GM12865 (cell line): ENCODE results near the gene ARL8A.
"Not testable (repeated sequence)": the region's sequence is repeated elsewhere in the genome, so short reads cannot be mapped to it uniquely, and the experiment has no call there.

Source experiments
- DNase-seq: peaks from one replicate; pipeline ENCODE4 v3.0.0; 2010; ENCODE audit warnings: low read depth
- H3K4me3 ChIP-seq: 2 replicates; pipeline ENCODE4 v1.5.1; 2011; ENCODE audit warnings: mild to moderate bottlenecking, low read depth, low read length, control low read depth
- CTCF ChIP-seq: IDR thresholded peaks from 2 replicates; pipeline ENCODE4 v1.5.1; 2011; ENCODE audit warnings: low read length, control low read depth, low read depth, inconsistent platforms; ENCODE audit not compliant: insufficient read depth; ENCODE audit errors: missing control alignments

ARL8A gene

GRCh38 chr1:202117898-202118371, 26.6 kb downstream of the ARL8A start:
- no peak for TF ChIP-seq CTCF
- DNase-seq, result no peak
- H3K4me3 ChIP-seq, result no peak overlapping the region

- H3K4me3 ChIP-seq, result no peak overlapping the region
- no peak for TF ChIP-seq CTCF
- no peak for DNase-seq
These were observed 28.2 kb downstream of the ARL8A start for GRCh38 chr1:202116287-202116686.

DNA sequence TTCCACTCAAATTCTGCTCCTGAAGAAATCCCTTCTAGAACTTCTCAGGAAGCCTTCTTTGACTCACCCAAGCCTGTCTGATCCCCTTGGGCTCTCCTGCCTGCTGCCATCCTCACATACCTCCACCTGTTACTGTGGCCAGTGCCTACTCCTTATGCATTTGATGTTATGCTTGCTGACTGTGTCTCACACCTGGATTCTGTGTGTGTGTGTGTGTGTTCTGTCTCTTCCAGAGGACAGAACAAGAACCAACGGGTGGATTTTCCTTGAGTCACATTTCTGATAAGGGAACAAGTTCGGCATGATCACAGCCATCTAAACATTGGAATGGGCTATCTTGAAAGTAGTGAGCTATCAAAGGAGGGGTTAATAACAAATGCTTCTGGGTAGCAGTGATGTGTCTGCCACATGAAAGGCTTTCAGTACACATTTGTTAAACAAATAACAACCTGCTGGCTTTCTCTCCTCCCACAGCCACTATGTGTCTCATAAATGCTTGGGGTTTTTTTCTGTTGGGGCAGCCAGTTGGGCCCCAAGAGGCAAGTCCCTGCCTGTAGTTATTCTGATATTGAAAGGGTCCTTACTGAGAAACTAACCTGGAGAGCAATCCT, 30.7 kb downstream of the ARL8A start:
- peak; percentile 50 for DNase-seq
- H3K4me3 ChIP-seq, result no peak overlapping the region
- TF ChIP-seq CTCF, result no peak

DNA sequence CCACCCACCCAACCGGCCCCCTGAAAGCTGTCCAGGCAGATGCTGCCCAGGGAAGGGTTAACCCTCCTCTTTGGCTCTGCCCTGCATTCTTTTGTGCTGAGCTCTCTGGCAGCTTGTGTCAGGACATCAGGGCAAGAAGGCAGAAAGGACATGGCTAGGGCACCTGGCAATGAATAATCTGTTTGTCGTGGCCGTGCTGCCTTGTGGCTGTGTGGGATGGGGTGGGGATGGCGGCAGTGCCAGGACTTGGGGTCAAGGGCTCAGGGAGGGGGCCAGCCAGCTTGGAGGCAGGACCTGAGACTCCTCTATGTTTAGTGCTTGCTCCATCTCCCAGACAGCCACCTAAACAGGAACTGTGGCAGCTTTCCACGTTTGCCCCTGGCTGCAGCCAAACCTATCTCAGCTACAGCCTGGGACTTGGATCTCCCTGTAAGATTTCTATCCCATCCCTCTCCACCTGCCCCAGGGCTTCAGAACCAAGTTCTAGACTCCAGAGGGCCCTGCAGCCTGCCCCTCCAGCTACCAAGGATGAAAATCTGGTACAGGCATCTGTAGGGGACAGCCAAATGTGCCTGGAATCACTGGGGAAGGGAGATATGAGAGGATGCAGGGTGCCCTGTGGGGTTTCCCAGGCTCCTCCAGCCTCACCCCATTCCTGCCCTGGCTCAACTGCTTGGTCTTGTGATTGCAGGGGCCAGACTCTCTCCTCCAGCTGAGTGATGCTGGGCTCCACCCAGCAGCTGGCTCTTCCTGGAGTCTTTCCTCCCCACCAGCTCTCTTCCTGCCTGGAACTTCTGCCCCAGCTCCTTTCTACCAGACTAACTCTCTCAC, 31.5 kb downstream of the ARL8A start:
- no peak for TF ChIP-seq CTCF
- DNase-seq, result no peak
- no peak overlapping the region for H3K4me3 ChIP-seq

DNA sequence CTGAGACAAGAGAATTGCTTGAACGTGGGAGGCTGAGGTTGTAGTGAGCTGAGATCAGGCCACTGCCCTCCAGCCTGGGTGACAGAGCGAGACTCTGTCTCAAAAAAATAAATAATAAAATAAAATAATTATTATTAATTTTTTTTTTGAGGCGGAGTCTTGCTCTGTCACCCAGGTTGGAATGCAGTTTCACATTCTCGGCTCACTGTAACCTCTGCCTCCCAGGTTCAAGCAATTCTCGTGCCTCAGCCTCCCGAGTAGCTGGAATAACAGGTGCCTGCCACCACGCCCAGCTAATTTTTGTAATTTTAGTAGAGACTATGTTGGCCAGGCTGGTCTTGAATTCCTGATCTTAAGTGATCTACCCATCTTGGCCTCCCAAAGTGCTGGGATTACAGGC, 32.9 kb downstream of the ARL8A start:
- not testable (repeated sequence) for H3K4me3 ChIP-seq, DNase-seq

DNA sequence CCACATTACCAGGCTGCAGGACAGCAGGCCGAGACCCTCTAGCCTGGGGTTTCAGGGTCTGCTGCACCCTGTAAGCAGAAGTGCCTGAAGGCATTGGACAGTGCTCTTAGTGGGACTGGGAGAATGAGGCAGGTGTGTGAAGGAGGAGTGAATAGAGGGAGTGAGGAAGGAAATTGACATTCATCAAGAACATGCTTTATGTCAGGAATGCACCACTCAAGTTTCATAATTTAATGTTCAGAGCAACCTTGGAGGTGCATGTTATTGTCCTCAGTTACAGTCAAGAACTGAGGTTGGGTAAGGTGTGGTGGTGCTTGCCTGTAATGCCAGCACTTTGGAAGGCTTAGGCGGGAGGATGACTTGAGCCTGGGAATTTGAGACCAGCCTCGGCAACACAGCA, 33.6 kb downstream of the ARL8A start:
- no peak for TF ChIP-seq CTCF
- no peak for DNase-seq
- H3K4me3 ChIP-seq, result no peak overlapping the region

DNA sequence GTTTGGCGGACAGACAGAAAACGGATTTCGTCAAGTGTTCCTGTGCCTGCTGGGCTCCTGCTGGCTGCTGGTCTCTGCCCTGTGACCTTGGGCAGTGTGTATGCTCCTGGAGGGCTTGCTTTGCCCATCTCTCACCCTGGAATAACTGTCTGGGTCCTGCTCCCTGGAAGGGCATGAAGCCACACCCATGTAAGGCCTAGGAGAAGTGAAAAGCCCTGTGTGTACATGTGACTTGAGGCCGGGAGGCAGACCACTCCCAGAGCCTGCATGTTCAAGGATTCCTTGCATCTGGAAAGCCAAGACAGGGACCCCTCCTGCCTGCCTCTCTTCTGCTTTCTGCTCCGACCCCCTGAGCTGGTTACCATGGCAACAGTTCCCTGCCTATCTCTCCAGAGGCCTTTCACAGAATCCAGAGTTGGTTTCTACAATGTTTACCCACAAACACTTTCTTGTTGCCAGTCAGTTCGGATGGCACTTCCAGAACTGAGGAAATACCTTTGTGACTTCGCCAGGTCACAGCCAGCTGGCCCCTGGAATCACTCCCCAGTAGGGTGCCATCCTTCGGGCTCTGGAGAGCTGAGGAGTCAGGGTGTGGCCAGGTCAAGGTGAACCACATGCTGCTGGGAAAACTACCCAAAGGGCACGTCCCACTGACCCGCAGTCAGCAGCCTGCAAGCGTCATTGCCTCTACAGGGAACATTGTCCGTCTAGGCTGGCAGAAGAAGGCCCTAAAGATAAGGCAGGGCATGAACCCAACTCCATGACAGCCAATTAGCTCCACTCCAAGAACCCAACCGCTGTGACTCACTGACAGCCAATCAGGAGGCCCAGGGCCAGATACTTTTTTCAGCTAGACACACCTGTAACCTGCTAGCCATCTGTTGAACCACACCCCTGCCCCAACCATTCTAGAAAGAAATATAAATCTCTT, 36.5 kb downstream of the ARL8A start:
- H3K4me3 ChIP-seq, result no peak overlapping the region
- no peak for DNase-seq
- no peak for TF ChIP-seq CTCF
